WTC11 (cell line): ENCODE data around the gene XDH. TPM values are rescaled to one million over a fixed set of nuclear protein-coding genes. Genes with fewer than 3 reads are reported as not detected.

Experiments used
- ATAC-seq: fragments of 200-7000 bp; cut with Tn5 transposase; 2 replicates; pipeline ENCODE4 v1.10.0; 2021; ENCODE audit warnings: mild to moderate bottlenecking, moderate library complexity
- CTCF ChIA-PET: fragments of 300-600 bp; sonication (Branson Sonifier 250); formaldehyde crosslinking; loops from one replicate; lab custom pipeline; 2021; ENCODE audit warnings: antibody characterized with exemption; lab: Charles Lee
- POLR2A ChIA-PET: fragments of 350-600 bp; sonication (Branson Sonifier 250); formaldehyde crosslinking; loops from one replicate; lab custom pipeline; 2021; ENCODE audit warnings: antibody characterized with exemption; lab: Charles Lee
- DNase-seq: peaks from one replicate; pipeline ENCODE4 v3.0.0; 2021; ENCODE audit warnings: low spot score
- H3K27ac Mint-ChIP-seq: 2 replicates; pipeline ENCODE4 v1.8.0; 2021; ENCODE audit warnings: mixed read lengths
- H3K27me3 Mint-ChIP-seq: 2 replicates; pipeline ENCODE4 v1.8.0; 2021; ENCODE audit warnings: low read depth, mild to moderate bottlenecking, moderate library complexity, mixed read lengths
- H3K36me3 Mint-ChIP-seq: 2 replicates; pipeline ENCODE4 v1.8.0; 2021; ENCODE audit warnings: mixed read lengths
- H3K4me1 Mint-ChIP-seq: 2 replicates; pipeline ENCODE4 v1.8.0; 2022; ENCODE audit warnings: mixed read lengths
- H3K4me3 Mint-ChIP-seq: 2 replicates; pipeline ENCODE4 v1.8.0; 2021; ENCODE audit warnings: mild to moderate bottlenecking, moderate library complexity, mixed read lengths
- H3K9me3 Mint-ChIP-seq: 2 replicates; pipeline ENCODE4 v1.8.0; 2021; ENCODE audit warnings: mixed read lengths
- CREB1 ChIP-seq: sonication (generic); formaldehyde crosslinking; IDR thresholded peaks from 2 replicates; pipeline ENCODE4 v1.8.0; 2023; ENCODE audit warnings: mild to moderate bottlenecking, missing genetic modification reagents
- ELF4 ChIP-seq: sonication (generic); formaldehyde crosslinking; IDR thresholded peaks from 2 replicates; pipeline ENCODE4 v1.8.1; 2022; ENCODE audit warnings: low read depth, mild to moderate bottlenecking, moderate library complexity, missing genetic modification reagents
- EMX1 ChIP-seq: fragments of 250-450 bp; sonication (Bioruptor Pico); IDR thresholded peaks from 2 replicates; pipeline ENCODE4 v1.8.0; 2021; ENCODE audit warnings: mild to moderate bottlenecking
- FOXJ3 ChIP-seq: sonication (generic); formaldehyde crosslinking; IDR thresholded peaks from 2 replicates; pipeline ENCODE4 v1.9.0; 2021; ENCODE audit warnings: missing genetic modification reagents, mild to moderate bottlenecking, borderline replicate concordance
- GTF2I ChIP-seq: fragments of 250-450 bp; sonication (Bioruptor Pico); conservative IDR thresholded peaks from 2 replicates; pipeline ENCODE4 v1.4.0; 2021; ENCODE audit warnings: mild to moderate bottlenecking
- IRF2 ChIP-seq: sonication (generic); formaldehyde crosslinking; IDR thresholded peaks from 2 replicates; pipeline ENCODE4 v1.8.0; 2022; ENCODE audit warnings: low read depth, missing genetic modification reagents, borderline replicate concordance
- MXD4 ChIP-seq: fragments of 250-450 bp; sonication (Bioruptor Pico); IDR thresholded peaks from 2 replicates; pipeline ENCODE4 v1.8.0; 2021; ENCODE audit warnings: mild to moderate bottlenecking, moderate library complexity, borderline replicate concordance
- NR2C2 ChIP-seq: sonication (generic); formaldehyde crosslinking; IDR thresholded peaks from 2 replicates; pipeline ENCODE4 v1.8.0; 2022; ENCODE audit warnings: mild to moderate bottlenecking, missing genetic modification reagents
- OVOL2 ChIP-seq: fragments of 250-450 bp; sonication (Bioruptor Pico); IDR thresholded peaks from 2 replicates; pipeline ENCODE4 v1.9.0; 2021; ENCODE audit warnings: mild to moderate bottlenecking, borderline replicate concordance
- RELA ChIP-seq: sonication (generic); formaldehyde crosslinking; IDR thresholded peaks from 2 replicates; pipeline ENCODE4 v1.8.1; 2022; ENCODE audit warnings: missing genetic modification reagents, mild to moderate bottlenecking, borderline replicate concordance
- RORB ChIP-seq: fragments of 250-450 bp; sonication (Bioruptor Pico); IDR thresholded peaks from 2 replicates; pipeline ENCODE4 v1.9.0; 2021; ENCODE audit warnings: mild to moderate bottlenecking
- SP1 ChIP-seq: sonication (generic); formaldehyde crosslinking; conservative IDR thresholded peaks from 2 replicates; pipeline ENCODE4 v1.8.1; 2022; ENCODE audit warnings: missing genetic modification reagents
- ZNF232 ChIP-seq: sonication (generic); formaldehyde crosslinking; IDR thresholded peaks from 2 replicates; pipeline ENCODE4 v1.8.0; 2022; ENCODE audit warnings: mild to moderate bottlenecking, missing genetic modification reagents
- ZNF317 ChIP-seq: sonication (generic); formaldehyde crosslinking; IDR thresholded peaks from 2 replicates; pipeline ENCODE4 v1.8.1; 2023; ENCODE audit warnings: low read depth, mild to moderate bottlenecking, moderate library complexity, missing genetic modification reagents, borderline replicate concordance
- ZNF396 ChIP-seq: fragments of 250-450 bp; sonication (Bioruptor Pico); IDR thresholded peaks from 2 replicates; pipeline ENCODE4 v1.8.0; 2021; ENCODE audit warnings: mild to moderate bottlenecking, moderate library complexity, borderline replicate concordance
- ZNF416 ChIP-seq: fragments of 250-450 bp; sonication (Bioruptor Pico); IDR thresholded peaks from 2 replicates; pipeline ENCODE4 v1.9.0; 2021; ENCODE audit warnings: mild to moderate bottlenecking, inconsistent platforms
- total RNA-seq: library from RNA; stranded (reverse); gene quantifications from 3 replicates; pipeline ENCODE4 v1.2.3, GENCODE V29; 2021
- TF ChIP-seq, protein P1 (sequence below): fragments of 250-450 bp; sonication (Bioruptor Pico); IDR thresholded peaks from 2 replicates; pipeline ENCODE4 v1.9.0; 2021; ENCODE audit warnings: moderate library complexity, mild to moderate bottlenecking, inconsistent platforms, borderline replicate concordance
- TF ChIP-seq, protein P2 (sequence below): fragments of 250-450 bp; sonication (Bioruptor Pico); IDR thresholded peaks from 2 replicates; pipeline ENCODE4 v1.9.0; 2021; ENCODE audit warnings: mild to moderate bottlenecking
- TF ChIP-seq, protein P3 (sequence below): sonication (generic); formaldehyde crosslinking; IDR thresholded peaks from 2 replicates; pipeline ENCODE4 v1.8.0; 2022; ENCODE audit warnings: mild to moderate bottlenecking, missing genetic modification reagents
- TF ChIP-seq, protein P4 (sequence below): sonication (generic); formaldehyde crosslinking; IDR thresholded peaks from 2 replicates; pipeline ENCODE4 v1.8.1; 2022; ENCODE audit warnings: low read depth, missing genetic modification reagents, borderline replicate concordance
- TF ChIP-seq, protein P5 (sequence below): sonication (generic); formaldehyde crosslinking; IDR thresholded peaks from 2 replicates; pipeline ENCODE4 v1.8.0; 2022; ENCODE audit warnings: missing genetic modification reagents
- TF ChIP-seq, protein P6 (sequence below): sonication (generic); formaldehyde crosslinking; conservative IDR thresholded peaks from 2 replicates; pipeline ENCODE4 v1.8.1; 2022; ENCODE audit warnings: mild to moderate bottlenecking, missing genetic modification reagents

The XDH gene
- total RNA-seq, 1 experiment from 2014 or later, result 3.0 TPM

DNA sequence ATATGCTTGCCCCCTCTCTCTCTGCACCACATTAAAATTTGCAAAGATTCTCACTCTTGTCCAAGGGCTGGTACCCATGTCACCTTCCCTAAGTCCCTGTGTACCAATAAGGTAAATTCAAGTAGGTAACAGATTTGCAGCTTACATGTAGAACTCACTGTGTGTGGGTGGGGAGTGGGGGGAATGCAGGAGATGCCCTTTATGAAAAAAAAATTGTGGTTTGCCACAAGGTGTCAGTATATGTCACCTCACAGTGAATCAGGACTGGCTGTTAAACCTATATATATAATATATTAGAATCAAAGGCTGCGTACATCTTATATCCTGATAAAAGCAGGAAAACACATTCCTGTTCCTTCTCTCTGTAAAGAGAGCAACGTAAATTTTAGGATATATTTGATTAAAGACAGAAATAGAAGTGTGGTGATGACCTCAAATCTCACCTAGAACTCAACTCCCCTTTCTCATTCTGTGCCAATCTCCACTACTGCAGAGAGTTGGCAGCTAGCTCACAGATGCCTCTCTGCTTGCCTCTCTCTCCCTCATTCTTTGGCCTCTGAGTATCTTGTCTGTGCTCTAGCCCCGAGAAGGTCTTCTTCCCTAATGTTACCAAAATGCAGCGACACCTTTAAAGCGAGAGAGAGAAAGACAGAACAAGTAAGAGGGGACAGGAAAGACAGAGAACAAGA lies 536 bp downstream of the XDH start:
- H3K4me3 Mint-ChIP-seq, result no peak overlapping the region
- ATAC-seq (peak; percentile 70; the same call in 1 of the 2 replicates), DNase-seq (no peak)
- TF ChIP-seq ZNF396 (no peak), RELA (CRISPR knock-in tag) (no peak), ELF4 (CRISPR knock-in tag) (no peak), NR2C2 (no peak), FOXJ3 (no peak), IRF2 (CRISPR knock-in tag) (no peak), ZNF416 (CRISPR knock-in tag) (no peak), CREB1 (no peak), ZNF232 (CRISPR knock-in tag) (no peak)
- TF ChIP-seq, protein P1, sequence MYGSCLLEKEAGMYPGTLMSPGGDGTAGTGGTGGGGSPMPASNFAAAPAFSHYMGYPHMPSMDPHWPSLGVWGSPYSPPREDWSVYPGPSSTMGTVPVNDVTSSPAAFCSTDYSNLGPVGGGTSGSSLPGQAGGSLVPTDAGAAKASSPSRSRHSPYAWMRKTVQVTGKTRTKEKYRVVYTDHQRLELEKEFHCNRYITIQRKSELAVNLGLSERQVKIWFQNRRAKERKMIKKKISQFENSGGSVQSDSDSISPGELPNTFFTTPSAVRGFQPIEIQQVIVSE (CRISPR knock-in tag), result no peak
- TF ChIP-seq, protein P2, sequence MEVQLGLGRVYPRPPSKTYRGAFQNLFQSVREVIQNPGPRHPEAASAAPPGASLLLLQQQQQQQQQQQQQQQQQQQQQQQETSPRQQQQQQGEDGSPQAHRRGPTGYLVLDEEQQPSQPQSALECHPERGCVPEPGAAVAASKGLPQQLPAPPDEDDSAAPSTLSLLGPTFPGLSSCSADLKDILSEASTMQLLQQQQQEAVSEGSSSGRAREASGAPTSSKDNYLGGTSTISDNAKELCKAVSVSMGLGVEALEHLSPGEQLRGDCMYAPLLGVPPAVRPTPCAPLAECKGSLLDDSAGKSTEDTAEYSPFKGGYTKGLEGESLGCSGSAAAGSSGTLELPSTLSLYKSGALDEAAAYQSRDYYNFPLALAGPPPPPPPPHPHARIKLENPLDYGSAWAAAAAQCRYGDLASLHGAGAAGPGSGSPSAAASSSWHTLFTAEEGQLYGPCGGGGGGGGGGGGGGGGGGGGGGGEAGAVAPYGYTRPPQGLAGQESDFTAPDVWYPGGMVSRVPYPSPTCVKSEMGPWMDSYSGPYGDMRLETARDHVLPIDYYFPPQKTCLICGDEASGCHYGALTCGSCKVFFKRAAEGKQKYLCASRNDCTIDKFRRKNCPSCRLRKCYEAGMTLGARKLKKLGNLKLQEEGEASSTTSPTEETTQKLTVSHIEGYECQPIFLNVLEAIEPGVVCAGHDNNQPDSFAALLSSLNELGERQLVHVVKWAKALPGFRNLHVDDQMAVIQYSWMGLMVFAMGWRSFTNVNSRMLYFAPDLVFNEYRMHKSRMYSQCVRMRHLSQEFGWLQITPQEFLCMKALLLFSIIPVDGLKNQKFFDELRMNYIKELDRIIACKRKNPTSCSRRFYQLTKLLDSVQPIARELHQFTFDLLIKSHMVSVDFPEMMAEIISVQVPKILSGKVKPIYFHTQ (CRISPR knock-in tag), result no peak
- CTCF ChIA-PET, result interaction anchor here (0.9 kb wide), 1 partner anchor 334 kb away, joined by 3 read pairs; no protein-coding TSS in a partner anchor
- H3K36me3 Mint-ChIP-seq, result peaks cover 3% of the 10 kb centered on the region
- POLR2A ChIA-PET, result no interaction called here
- H3K9me3 Mint-ChIP-seq, result peaks cover 10% of the 10 kb centered on the region
- peak overlapping the region; percentile 66; the same call in 1 of the 2 replicates for H3K27ac Mint-ChIP-seq
- H3K4me1 Mint-ChIP-seq, result no peaks in the 10 kb centered on the region; the same call in 1 of the 2 replicates
- no peaks in the 10 kb centered on the region for H3K27me3 Mint-ChIP-seq

DNA sequence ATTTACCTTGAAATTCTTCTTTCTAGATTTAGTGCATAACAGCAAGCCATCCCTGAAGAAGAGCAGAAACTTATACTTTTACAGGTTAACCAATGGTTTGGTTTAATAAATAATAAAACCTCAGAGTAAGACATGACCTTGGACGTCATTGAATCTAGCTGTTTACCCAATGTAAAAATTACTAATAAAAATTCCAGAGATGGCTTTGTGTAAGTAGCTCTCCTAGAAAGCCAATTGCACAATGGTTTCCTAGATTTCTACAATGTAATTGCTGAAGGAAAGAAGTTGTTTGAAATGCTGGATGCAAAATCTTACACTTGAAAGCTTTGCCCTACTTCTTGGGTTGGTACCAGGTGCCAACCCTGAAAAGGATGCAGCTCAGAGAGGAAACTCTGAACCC lies 1.5 kb downstream of the XDH start:
- TF ChIP-seq GTF2I (CRISPR knock-in tag) (no peak), ZNF232 (CRISPR knock-in tag) (no peak), MXD4 (CRISPR knock-in tag) (no peak)
- TF ChIP-seq, protein P3, sequence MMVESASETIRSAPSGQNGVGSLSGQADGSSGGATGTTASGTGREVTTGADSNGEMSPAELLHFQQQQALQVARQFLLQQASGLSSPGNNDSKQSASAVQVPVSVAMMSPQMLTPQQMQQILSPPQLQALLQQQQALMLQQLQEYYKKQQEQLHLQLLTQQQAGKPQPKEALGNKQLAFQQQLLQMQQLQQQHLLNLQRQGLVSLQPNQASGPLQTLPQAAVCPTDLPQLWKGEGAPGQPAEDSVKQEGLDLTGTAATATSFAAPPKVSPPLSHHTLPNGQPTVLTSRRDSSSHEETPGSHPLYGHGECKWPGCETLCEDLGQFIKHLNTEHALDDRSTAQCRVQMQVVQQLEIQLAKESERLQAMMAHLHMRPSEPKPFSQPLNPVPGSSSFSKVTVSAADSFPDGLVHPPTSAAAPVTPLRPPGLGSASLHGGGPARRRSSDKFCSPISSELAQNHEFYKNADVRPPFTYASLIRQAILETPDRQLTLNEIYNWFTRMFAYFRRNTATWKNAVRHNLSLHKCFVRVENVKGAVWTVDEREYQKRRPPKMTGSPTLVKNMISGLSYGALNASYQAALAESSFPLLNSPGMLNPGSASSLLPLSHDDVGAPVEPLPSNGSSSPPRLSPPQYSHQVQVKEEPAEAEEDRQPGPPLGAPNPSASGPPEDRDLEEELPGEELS, result no peak
- TF ChIP-seq, all 79 proteins: peak for 0

DNA sequence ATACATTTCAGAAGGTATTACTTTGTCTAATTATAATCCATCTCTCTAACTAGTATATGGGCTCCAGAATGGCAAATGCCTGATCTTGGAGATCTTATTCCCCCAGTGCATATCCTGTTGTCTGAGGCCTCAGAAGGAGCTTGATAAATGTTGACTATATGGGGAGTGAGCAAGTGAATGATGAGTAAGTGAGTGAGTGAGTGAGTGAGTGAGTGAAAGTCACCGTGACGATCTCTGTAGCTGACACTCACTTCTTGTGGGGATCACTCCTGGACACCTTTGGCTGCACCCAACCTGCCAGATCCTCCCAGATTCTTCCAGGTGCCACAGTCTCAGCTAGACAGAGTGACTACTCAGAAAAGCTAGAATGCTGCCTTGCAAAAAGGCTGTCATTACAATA lies 2.8 kb downstream of the XDH start:
- Mint-ChIP-seq H3K27me3 (no peaks in the 10 kb centered on the region), H3K27ac (no peak overlapping the region), H3K9me3 (no peaks in the 10 kb centered on the region; the same call in 1 of the 2 replicates), H3K36me3 (no peaks in the 10 kb centered on the region), H3K4me1 (no peaks in the 10 kb centered on the region), H3K4me3 (no peak overlapping the region)
- CTCF ChIA-PET, result interaction anchor here (0.5 kb wide), 1 partner anchor 843 kb away, joined by 3 read pairs; no protein-coding TSS in a partner anchor
- ATAC-seq, result no peak
- POLR2A ChIA-PET, result no interaction called here
- no peak for DNase-seq
- TF ChIP-seq ZNF396 (no peak), ZNF317 (no peak), SP1 (CRISPR knock-in tag) (no peak), OVOL2 (CRISPR knock-in tag) (no peak), EMX1 (CRISPR knock-in tag) (no peak), RORB (CRISPR knock-in tag) (no peak)
- TF ChIP-seq, protein P4, sequence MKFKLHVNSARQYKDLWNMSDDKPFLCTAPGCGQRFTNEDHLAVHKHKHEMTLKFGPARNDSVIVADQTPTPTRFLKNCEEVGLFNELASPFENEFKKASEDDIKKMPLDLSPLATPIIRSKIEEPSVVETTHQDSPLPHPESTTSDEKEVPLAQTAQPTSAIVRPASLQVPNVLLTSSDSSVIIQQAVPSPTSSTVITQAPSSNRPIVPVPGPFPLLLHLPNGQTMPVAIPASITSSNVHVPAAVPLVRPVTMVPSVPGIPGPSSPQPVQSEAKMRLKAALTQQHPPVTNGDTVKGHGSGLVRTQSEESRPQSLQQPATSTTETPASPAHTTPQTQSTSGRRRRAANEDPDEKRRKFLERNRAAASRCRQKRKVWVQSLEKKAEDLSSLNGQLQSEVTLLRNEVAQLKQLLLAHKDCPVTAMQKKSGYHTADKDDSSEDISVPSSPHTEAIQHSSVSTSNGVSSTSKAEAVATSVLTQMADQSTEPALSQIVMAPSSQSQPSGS, result no peak
- TF ChIP-seq, protein P5, sequence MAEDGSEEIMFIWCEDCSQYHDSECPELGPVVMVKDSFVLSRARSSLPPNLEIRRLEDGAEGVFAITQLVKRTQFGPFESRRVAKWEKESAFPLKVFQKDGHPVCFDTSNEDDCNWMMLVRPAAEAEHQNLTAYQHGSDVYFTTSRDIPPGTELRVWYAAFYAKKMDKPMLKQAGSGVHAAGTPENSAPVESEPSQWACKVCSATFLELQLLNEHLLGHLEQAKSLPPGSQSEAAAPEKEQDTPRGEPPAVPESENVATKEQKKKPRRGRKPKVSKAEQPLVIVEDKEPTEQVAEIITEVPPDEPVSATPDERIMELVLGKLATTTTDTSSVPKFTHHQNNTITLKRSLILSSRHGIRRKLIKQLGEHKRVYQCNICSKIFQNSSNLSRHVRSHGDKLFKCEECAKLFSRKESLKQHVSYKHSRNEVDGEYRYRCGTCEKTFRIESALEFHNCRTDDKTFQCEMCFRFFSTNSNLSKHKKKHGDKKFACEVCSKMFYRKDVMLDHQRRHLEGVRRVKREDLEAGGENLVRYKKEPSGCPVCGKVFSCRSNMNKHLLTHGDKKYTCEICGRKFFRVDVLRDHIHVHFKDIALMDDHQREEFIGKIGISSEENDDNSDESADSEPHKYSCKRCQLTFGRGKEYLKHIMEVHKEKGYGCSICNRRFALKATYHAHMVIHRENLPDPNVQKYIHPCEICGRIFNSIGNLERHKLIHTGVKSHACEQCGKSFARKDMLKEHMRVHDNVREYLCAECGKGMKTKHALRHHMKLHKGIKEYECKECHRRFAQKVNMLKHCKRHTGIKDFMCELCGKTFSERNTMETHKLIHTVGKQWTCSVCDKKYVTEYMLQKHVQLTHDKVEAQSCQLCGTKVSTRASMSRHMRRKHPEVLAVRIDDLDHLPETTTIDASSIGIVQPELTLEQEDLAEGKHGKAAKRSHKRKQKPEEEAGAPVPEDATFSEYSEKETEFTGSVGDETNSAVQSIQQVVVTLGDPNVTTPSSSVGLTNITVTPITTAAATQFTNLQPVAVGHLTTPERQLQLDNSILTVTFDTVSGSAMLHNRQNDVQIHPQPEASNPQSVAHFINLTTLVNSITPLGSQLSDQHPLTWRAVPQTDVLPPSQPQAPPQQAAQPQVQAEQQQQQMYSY, result no peak
- TF ChIP-seq, protein P6, sequence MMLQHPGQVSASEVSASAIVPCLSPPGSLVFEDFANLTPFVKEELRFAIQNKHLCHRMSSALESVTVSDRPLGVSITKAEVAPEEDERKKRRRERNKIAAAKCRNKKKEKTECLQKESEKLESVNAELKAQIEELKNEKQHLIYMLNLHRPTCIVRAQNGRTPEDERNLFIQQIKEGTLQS (CRISPR knock-in tag), result no peak

More for the DNA sequence above, 1.5 kb downstream of the XDH start:
- ChIA-PET POLR2A (no interaction called here), CTCF (no interaction called here)
- no peaks in the 10 kb centered on the region for H3K27me3 Mint-ChIP-seq
- no peak overlapping the region for H3K4me3 Mint-ChIP-seq
- H3K9me3 Mint-ChIP-seq, result peaks cover under 1% of the 10 kb centered on the region
- no peak for DNase-seq
- no peaks in the 10 kb centered on the region for H3K4me1 Mint-ChIP-seq
- ATAC-seq, result no peak
- H3K27ac Mint-ChIP-seq, result no peak overlapping the region
- H3K36me3 Mint-ChIP-seq, result no peaks in the 10 kb centered on the region
